Esophagus squamous epithelium (tissue), 4 donors: Measurements from ENCODE around the gene CMTM3.

Experiments
- CTCF ChIP-seq, 6 experiments: fragments of 450-650 bp in 4 of 6; fragments of 200-600 bp in 2 of 6; sonication (generic) in 2 of 6; IDR thresholded peaks; one replicate each; pipeline ENCODE4 v1.5.1; 2016 to 2019; ENCODE audit warnings: antibody characterized with exemption in 6 of 6, mild to moderate bottlenecking in 4 of 6, moderate library complexity in 4 of 6
- POLR2A ChIP-seq, 4 donors: fragments of 450-650 bp; IDR thresholded peaks; one replicate each; pipeline ENCODE4 v1.6.1; 2017; ENCODE audit warnings: antibody characterized with exemption in 4 of 4, mild to moderate bottlenecking in 4 of 4, moderate library complexity in 3 of 4

- TF ChIP-seq CTCF (IDR thresholded peaks at IDR 0.05) (no peak), POLR2A (IDR thresholded peaks at IDR 0.05) (no peak)
Observed at GRCh38 chr16:66653581-66654350, 49.3 kb downstream of the CMTM3 start.
